ENCODE data around the gene CIRBP. TPM values are rescaled to one million over a fixed set of nuclear protein-coding genes. Genes with fewer than 3 reads are reported as not detected.

Gene CIRBP
- total and polyA plus RNA-seq, 2 of the 13 experiments (the other 11 are each of a cell fraction or from before 2014, with no cell fraction given), result 133 to 140 TPM

DNA sequence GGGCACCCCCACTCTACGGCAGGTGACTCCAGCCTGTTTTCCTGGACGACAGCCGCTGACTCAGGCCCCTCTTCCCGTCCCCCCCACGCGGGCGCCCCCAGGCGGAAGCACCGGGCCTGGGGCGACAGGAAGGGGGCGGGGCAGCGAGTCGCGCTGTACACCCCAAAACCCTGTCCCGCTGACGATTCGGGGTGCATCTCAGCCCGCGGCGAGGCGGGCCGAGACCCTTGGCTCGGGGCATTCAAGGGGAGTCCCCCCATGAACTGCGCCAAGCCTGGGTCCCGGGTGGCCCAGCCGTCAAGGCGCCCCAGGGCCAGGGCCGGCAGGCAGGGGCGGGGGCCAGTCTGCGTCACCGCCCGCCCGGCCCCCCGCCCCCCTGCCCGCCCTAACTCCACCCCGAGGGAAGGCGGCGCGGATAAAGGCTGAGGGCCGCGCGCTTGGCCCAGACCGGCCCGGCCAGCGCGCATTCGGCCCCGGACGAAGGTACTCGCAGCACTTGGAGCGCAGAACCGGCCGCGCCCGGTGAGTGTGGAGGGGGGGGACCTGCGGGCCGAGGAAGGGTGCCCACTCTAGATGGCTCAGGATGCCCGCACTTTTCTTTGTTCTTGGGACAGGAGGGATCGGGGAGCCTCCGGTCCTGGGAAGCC lies 20.9 kb upstream of the CIRBP start, which contains the start of gene MIDN (continued):
- TF ChIP-seq, protein P1, sequence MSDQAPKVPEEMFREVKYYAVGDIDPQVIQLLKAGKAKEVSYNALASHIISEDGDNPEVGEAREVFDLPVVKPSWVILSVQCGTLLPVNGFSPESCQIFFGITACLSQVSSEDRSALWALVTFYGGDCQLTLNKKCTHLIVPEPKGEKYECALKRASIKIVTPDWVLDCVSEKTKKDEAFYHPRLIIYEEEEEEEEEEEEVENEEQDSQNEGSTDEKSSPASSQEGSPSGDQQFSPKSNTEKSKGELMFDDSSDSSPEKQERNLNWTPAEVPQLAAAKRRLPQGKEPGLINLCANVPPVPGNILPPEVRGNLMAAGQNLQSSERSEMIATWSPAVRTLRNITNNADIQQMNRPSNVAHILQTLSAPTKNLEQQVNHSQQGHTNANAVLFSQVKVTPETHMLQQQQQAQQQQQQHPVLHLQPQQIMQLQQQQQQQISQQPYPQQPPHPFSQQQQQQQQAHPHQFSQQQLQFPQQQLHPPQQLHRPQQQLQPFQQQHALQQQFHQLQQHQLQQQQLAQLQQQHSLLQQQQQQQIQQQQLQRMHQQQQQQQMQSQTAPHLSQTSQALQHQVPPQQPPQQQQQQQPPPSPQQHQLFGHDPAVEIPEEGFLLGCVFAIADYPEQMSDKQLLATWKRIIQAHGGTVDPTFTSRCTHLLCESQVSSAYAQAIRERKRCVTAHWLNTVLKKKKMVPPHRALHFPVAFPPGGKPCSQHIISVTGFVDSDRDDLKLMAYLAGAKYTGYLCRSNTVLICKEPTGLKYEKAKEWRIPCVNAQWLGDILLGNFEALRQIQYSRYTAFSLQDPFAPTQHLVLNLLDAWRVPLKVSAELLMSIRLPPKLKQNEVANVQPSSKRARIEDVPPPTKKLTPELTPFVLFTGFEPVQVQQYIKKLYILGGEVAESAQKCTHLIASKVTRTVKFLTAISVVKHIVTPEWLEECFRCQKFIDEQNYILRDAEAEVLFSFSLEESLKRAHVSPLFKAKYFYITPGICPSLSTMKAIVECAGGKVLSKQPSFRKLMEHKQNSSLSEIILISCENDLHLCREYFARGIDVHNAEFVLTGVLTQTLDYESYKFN (CRISPR knock-in tag; conservative IDR thresholded peaks at IDR 0.05), result peak; percentile 47
- TF ChIP-seq ZSCAN20 (CRISPR knock-in tag; IDR thresholded peaks at IDR 0.05; ENCODE audit: borderline replicate concordance) (peak; percentile 44; the same call in 1 of the 2 replicates), MTA3 (CRISPR knock-in tag; IDR thresholded peaks at IDR 0.05) (no peak), HHEX (CRISPR knock-in tag; IDR thresholded peaks at IDR 0.05) (no peak), ZNF468 (CRISPR knock-in tag; IDR thresholded peaks at IDR 0.05) (no peak), NFE2L1 (CRISPR knock-in tag; IDR thresholded peaks at IDR 0.05; ENCODE audit: borderline replicate concordance) (peak; percentile 71; the same call in 1 of the 2 replicates), NFYC (CRISPR knock-in tag; IDR thresholded peaks at IDR 0.05) (no peak), MEF2D (CRISPR knock-in tag; IDR thresholded peaks at IDR 0.05) (0 out of 2 replicates have a peak, but pooled peaks have one; percentile 18), ZNF891 (CRISPR knock-in tag; IDR thresholded peaks at IDR 0.05) (no peak), SKI (IDR thresholded peaks at IDR 0.05; ENCODE audit: partially characterized antibody) (peak; percentile 18), RFX3 (CRISPR knock-in tag; IDR thresholded peaks at IDR 0.05) (no peak), NKX3-1 (CRISPR knock-in tag; IDR thresholded peaks at IDR 0.05) (no peak), KLF15 (CRISPR knock-in tag; IDR thresholded peaks at IDR 0.05; ENCODE audit: borderline replicate concordance) (0 out of 2 replicates have a peak, but pooled peaks have one; percentile 69)
- TF ChIP-seq, protein P2, sequence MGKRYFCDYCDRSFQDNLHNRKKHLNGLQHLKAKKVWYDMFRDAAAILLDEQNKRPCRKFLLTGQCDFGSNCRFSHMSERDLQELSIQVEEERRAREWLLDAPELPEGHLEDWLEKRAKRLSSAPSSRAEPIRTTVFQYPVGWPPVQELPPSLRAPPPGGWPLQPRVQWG (CRISPR knock-in tag; IDR thresholded peaks at IDR 0.05; ENCODE audit: borderline replicate concordance, low read depth), result no peak
- TF ChIP-seq, protein P3, sequence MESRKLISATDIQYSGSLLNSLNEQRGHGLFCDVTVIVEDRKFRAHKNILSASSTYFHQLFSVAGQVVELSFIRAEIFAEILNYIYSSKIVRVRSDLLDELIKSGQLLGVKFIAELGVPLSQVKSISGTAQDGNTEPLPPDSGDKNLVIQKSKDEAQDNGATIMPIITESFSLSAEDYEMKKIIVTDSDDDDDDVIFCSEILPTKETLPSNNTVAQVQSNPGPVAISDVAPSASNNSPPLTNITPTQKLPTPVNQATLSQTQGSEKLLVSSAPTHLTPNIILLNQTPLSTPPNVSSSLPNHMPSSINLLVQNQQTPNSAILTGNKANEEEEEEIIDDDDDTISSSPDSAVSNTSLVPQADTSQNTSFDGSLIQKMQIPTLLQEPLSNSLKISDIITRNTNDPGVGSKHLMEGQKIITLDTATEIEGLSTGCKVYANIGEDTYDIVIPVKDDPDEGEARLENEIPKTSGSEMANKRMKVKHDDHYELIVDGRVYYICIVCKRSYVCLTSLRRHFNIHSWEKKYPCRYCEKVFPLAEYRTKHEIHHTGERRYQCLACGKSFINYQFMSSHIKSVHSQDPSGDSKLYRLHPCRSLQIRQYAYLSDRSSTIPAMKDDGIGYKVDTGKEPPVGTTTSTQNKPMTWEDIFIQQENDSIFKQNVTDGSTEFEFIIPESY (CRISPR knock-in tag; IDR thresholded peaks at IDR 0.05), result peak; percentile 23; the same call in 1 of the 2 replicates
- TF ChIP-seq, protein P4, sequence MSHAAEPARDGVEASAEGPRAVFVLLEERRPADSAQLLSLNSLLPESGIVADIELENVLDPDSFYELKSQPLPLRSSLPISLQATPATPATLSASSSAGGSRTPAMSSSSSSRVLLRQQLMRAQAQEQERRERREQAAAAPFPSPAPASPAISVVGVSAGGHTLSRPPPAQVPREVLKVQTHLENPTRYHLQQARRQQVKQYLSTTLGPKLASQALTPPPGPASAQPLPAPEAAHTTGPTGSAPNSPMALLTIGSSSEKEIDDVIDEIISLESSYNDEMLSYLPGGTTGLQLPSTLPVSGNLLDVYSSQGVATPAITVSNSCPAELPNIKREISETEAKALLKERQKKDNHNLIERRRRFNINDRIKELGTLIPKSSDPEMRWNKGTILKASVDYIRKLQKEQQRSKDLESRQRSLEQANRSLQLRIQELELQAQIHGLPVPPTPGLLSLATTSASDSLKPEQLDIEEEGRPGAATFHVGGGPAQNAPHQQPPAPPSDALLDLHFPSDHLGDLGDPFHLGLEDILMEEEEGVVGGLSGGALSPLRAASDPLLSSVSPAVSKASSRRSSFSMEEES (CRISPR knock-in tag; IDR thresholded peaks at IDR 0.05), result 0 out of 2 replicates have a peak, but pooled peaks have one; percentile 17
- TF ChIP-seq, protein P5, sequence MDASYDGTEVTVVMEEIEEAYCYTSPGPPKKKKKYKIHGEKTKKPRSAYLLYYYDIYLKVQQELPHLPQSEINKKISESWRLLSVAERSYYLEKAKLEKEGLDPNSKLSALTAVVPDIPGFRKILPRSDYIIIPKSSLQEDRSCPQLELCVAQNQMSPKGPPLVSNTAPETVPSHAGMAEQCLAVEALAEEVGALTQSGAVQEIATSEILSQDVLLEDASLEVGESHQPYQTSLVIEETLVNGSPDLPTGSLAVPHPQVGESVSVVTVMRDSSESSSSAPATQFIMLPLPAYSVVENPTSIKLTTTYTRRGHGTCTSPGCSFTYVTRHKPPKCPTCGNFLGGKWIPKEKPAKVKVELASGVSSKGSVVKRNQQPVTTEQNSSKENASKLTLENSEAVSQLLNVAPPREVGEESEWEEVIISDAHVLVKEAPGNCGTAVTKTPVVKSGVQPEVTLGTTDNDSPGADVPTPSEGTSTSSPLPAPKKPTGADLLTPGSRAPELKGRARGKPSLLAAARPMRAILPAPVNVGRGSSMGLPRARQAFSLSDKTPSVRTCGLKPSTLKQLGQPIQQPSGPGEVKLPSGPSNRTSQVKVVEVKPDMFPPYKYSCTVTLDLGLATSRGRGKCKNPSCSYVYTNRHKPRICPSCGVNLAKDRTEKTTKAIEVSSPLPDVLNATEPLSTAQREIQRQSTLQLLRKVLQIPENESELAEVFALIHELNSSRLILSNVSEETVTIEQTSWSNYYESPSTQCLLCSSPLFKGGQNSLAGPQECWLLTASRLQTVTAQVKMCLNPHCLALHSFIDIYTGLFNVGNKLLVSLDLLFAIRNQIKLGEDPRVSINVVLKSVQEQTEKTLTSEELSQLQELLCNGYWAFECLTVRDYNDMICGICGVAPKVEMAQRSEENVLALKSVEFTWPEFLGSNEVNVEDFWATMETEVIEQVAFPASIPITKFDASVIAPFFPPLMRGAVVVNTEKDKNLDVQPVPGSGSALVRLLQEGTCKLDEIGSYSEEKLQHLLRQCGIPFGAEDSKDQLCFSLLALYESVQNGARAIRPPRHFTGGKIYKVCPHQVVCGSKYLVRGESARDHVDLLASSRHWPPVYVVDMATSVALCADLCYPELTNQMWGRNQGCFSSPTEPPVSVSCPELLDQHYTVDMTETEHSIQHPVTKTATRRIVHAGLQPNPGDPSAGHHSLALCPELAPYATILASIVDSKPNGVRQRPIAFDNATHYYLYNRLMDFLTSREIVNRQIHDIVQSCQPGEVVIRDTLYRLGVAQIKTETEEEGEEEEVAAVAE (CRISPR knock-in tag; IDR thresholded peaks at IDR 0.05; ENCODE audit: borderline replicate concordance), result no peak

All from HepG2 (cell line).